Epithelial cell of prostate (primary cell): ENCODE measurements around the gene KRTAP11-1.

Source experiments
- DNase-seq: peaks from one replicate; pipeline ENCODE4 v3.0.0-alpha.2; 2011; ENCODE audit warnings: low read depth, low spot score
- H3K27ac ChIP-seq: fragments of 450-650 bp; 2 replicates; pipeline ENCODE4 v1.5.1; 2017; ENCODE audit warnings: mild to moderate bottlenecking

Gene KRTAP11-1, protein sequence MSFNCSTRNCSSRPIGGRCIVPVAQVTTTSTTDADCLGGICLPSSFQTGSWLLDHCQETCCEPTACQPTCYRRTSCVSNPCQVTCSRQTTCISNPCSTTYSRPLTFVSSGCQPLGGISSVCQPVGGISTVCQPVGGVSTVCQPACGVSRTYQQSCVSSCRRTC

DNA sequence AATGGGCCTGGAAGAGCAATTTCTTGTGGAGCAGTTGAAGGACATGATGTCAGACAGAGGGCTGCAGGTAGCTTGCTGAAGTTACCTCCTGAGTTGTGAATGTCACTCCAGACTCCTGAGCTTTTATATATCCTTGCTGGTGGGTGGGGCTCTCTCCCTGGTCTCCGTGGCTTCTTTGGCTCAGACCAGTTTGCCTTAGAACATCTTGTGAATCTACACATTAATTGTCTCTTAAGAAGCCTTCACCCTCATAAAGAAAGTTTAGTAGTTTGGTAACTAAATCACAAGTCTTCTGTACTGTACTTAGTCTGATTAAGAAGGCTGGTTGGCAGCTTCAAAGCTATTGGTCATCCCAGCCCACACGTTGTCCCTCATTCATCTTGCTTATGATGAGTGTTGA is at the start of gene KRTAP11-1:
Gene KRTAP11-1, minus strand, starts transcription at position 101 of the 400 bp plus-strand sequence. Its CDS starts 56 bp downstream, at position 45.
- no peak within 1 kb of the TSS for H3K27ac ChIP-seq
- no peak for DNase-seq

DNA sequence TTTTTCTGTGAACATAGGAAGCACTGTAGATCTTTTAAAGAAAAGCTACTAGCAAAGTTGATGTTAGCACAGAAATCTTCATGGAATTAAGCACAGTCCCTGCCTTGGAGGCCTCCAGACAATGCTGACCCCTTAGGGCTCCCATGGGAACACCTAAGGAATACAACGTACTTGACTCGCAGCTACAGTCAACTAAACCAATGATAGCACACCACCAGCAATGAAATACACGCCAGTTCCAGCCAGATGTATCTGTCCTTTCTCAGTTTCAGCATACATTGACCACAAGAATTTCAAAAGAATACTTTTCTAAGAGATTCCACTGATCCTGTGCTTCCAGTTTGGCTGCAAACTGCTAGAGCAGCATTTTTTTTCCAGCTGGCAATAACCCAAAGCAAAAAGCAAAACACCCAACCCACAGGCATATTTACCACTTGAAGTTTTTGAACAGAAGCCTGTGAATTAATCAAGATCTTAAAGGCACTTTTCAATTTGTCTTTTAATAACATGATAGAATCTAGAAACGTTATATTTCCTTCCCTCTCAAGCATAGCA is 42.8 kb upstream of the KRTAP11-1 start:
- DNase-seq = no peak
- no peak overlapping the region for H3K27ac ChIP-seq

DNA sequence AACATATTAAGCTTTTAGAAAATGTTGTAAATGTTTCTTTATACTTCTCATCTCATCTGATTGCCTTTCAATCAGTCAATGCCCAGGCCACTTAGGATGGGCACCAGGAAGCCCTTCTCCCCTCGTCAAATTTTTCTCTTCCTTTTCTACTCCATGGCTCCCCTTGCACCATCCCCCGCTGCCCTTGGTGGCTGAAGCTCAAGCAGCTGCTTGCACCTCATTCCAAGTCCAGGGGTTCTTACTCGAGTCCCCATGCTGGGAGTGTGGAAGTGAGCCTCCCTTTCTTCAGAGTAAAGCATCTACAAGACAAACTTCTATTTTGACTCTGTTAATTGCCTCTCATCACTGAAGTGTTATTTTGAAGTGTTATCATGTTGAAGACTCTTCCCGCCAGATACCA is 39.7 kb upstream of the KRTAP11-1 start:
- no peak for DNase-seq
- H3K27ac ChIP-seq = no peak overlapping the region

DNA sequence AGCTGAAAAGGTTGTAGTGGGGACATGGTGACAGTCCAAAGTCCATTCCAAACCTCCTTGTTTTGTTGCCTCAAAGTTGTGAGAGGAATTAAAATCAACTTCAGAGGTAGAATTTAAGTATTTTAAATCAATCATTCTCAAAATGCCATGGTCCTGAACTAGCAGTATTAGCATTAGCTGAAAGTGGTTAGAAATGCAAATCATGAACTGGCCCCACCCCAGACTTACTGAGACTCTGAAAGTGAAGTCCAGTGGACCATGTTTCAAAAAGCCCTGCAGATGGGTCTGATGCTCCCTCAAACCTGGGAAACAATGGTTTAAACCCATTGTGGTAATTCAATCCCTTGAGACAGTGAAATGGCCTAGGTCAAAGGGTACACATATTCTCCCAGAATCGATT is 36.2 kb upstream of the KRTAP11-1 start:
- H3K27ac ChIP-seq = no peak overlapping the region
- DNase-seq = no peak

DNA sequence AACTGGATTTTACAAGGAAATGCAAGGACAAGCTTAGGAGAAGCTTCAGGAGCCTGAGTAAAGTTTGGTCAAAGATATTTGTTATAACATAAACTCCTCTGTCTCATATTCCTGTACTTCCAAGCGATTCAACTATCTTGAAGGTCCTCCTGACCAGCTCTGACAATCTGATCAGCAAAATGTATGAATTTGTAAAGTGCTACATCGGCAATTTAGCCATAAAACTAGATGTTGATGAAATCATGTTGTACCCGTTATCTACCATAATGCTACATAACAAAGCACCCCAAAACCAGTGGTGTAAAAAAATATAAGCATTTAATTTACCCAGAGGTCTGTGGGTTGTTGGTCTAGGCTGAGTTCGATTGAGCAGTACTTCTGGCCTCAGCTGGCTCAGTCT is 19.5 kb upstream of the KRTAP11-1 start:
- no peak for DNase-seq

DNA sequence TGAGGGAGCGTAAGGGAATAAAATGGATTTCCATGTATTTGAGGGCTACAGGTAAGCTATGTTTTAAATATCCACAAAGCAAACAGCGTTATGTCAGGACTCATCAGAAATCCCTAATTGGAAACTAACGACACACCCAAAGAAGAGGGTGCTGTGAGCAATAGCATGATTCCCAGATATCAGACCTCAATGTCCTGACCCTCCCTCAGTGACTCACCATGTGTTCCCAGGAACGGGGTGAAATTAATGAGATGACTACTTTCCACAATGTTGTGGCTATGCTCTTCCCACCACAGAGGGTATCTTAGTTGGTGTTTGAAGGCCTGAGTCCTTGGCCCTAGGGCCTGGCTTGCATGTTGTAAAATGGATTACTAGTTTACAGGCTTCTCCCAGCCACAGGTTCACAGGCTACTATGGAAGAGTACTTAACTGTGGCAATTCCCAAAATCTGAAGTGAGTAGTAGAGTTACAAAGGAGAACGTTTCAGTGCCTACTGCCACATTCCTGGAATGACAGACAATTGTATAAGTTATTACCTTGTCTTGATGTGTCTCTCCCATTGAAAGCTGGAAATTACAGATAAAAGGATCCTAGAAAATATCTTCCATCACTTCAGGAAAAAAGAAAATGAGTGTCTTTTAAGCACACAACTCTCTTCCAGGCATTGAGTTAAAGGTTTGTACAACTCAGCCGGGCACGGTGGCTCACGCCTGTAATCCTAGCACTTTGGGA is 1.7 kb upstream of the KRTAP11-1 start:
- no peak for DNase-seq
- no peak overlapping the region for H3K27ac ChIP-seq

More for the DNA sequence above, 19.5 kb upstream of the KRTAP11-1 start:
- no peak overlapping the region for H3K27ac ChIP-seq

DNA sequence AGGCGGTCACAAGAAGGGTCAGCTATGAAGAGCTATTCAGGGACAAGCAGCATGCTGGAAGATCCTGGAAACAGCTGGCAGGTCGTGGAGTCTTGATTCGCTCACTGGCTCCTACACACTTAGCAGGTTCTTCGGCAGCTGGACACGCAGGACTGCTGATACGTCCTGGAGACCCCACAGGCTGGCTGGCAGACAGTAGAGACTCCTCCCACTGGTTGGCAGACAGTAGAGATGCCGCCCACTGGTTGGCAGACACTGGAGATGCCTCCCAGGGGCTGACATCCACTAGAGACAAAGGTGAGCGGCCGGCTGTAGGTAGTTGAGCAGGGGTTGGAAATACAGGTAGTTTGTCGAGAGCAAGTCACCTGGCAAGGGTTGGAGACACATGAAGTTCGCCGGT is 466 bp downstream of the KRTAP11-1 start:
- no peak overlapping the region for H3K27ac ChIP-seq
- DNase-seq = no peak

DNA sequence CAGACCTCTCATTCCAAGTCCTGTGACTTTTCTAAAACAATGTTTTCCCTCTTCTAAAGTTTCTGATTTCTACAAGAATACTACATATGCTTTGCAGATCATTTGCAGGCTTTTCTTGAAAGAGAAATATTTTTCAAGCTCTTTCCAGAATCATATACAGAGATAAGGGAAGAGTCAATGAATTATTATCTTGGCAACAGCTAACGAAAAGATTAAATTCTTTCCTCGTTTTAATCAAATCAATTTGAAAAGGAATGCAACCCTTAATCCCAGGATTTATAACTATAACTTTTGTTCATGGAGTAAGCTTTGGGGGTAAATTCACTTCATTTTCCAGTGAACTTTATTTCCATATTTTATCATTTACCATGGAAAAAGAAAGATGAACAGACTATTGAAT is 6.9 kb downstream of the KRTAP11-1 start:
- no peak for DNase-seq
- no peak overlapping the region for H3K27ac ChIP-seq

DNA sequence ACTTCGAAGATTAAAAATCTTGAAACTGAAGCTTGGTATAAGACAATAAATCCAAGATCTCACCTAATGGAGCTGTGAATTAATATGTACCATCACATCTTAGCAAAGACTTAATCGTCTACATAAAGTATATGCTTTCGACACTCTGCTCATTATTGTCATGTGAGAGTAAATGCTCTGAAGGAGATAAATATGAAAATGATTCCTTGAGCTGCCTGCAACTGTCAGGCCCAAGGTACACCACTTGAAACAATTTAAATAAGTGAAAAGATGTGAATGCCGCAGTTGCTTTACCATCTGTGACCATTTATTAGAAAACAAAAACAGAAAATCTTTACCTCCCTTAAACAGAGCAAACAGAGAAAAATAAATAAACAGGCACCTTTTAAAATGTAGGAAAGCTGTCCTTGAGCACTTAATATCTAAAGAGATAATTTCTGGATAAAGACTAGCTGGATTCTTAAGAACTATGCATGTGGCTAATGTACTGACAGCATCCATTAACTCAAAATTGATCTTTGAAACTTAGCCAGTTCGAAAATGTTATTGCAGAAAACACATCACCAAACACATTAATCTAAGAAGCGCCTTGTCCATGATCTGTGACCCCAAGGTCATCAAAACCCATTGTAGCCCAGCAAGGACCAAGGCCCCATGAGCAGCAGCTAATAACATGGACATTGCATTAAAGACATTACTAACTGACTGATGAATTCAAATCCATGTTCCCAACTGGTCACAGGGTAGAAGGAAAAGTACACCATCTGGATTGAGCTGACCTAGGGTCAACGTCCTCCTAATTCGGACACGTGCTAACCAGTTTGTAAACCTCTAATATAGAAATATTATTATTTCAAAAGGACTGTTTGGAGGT is 33.5 kb downstream of the KRTAP11-1 start:
- no peak for DNase-seq
- H3K27ac ChIP-seq = no peak overlapping the region

DNA sequence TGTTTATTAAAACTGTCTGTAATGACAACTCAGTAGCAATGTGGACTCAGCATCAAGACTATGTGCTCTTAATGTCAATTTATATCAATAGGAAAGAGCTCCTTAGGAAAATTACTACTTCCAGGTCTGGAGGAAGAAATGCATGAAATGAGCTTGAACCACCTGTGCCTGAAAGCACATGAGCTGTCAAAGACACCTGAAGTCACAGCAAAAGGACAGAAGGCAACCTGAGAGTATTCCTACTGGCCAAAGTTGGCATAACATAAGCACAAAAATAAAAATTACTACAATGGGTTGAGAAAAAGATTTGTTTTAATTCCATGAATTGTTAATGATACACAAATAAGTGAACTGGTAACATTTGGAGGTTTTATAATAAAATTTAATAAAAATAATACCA is 38.4 kb downstream of the KRTAP11-1 start:
- DNase-seq = no peak
- H3K27ac ChIP-seq = no peak overlapping the region

DNA sequence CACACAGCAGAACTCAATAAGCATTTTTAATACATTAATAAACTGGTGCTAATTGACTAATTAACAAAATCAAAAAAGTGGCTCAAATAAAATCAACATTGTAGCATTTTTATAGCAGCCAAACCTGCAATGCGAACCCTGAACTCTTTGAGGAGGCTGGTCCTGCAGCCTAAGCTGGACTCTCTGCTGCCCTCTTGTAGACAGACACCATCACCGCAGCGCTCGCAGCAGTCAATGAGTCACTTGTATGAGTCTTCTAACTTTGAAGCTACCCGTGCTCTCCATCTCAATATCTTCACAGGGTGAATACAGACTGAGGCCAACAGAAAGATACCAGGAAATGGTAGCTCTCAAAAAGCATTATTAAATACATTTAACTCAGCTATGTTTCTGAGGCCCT is 42.1 kb downstream of the KRTAP11-1 start:
- no peak overlapping the region for H3K27ac ChIP-seq
- peak; percentile 1 for DNase-seq

DNA sequence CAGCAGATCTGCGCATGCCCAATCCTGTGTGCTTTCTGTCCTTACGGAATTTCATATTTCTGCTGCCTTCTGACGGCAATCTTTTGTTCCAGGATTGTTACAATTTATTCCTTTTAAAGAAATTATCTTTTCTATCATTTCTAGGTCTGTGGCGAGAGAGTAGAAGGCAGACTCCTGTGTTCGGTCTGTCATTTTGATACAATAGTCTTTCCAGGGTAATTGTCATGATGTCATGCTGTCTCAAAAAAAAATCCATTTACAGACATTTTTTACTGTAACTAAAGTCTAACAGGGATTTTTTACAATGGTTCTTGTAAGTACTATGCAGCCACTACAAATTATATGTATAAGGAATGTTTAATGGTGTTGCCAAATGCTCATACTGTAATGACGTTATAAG is 42.8 kb downstream of the KRTAP11-1 start:
- H3K27ac ChIP-seq = no peak overlapping the region
- no peak for DNase-seq

DNA sequence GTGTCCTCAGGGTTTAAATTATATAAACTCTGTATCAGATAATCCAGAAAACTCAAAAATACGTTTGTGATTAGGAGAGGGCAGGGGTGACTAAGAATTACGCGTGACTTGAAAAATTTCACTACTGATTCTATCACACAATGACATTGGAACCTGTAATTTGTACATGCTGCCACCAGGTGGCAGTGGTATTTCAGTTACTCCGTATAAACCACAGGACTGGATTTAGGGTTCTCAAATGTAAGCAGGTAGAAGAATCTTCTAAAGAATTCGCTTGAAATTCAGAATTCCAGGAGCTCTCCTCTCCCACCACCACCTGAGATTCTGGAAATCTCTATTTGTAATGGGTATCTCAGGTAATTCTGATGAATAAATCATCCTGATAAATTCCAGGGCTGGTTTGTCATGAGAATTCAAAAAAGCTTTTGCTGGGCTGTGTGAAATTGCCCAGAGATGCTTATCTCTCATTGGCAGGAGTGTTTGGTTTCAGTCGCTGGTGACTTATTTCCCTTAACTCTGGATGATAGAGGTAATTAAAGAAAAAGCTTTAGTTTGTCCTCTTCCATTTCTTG is 50.1 kb downstream of the KRTAP11-1 start:
- no peak for DNase-seq
- H3K27ac ChIP-seq = no peak overlapping the region
